ENCODE data around the gene MCTP2. TPM values are rescaled to one million over a fixed set of nuclear protein-coding genes. Genes with fewer than 3 reads are reported as not detected.
"Not testable (repeated sequence)": the region's sequence is repeated elsewhere in the genome, so short reads cannot be mapped to it uniquely, and the experiment has no call there.

The MCTP2 gene
- total RNA-seq, 3 donors from 2014 or later: 41.9 to 89.3 (median 83.7) TPM

DNA sequence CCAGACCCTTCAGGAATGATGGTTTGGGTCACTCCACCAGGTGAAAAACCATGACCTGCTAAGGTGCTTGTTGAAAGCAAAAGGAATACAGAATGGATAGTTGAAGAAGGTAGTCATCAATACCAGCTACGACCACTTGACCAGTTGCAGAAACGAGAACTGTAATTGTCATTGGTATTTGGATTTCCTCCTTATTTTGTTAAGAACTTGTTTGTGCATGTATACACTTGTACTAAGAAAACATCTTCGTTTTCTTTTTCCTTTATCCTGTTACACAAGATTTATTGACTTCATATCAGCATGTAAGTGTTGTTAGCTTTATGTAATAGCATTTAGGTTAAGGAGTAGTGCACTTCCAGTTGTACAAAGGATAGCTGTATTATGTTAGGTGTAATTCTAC is 261.8 kb downstream of the MCTP2 start:
- no peak for DNase-seq
- no peak for ATAC-seq
- H3K36me3 ChIP-seq (ENCODE audit: low read depth): no peaks in the 10 kb centered on the region
- peaks cover 2% of the 10 kb centered on the region for H3K9me3 ChIP-seq
- intact Hi-C loops (cut with DNase I, micrococcal nuclease): no loop called here
- no peak overlapping the region for H3K4me3 ChIP-seq
- TF ChIP-seq, protein P1, sequence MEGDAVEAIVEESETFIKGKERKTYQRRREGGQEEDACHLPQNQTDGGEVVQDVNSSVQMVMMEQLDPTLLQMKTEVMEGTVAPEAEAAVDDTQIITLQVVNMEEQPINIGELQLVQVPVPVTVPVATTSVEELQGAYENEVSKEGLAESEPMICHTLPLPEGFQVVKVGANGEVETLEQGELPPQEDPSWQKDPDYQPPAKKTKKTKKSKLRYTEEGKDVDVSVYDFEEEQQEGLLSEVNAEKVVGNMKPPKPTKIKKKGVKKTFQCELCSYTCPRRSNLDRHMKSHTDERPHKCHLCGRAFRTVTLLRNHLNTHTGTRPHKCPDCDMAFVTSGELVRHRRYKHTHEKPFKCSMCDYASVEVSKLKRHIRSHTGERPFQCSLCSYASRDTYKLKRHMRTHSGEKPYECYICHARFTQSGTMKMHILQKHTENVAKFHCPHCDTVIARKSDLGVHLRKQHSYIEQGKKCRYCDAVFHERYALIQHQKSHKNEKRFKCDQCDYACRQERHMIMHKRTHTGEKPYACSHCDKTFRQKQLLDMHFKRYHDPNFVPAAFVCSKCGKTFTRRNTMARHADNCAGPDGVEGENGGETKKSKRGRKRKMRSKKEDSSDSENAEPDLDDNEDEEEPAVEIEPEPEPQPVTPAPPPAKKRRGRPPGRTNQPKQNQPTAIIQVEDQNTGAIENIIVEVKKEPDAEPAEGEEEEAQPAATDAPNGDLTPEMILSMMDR (IDR thresholded peaks at IDR 0.05): no peak
- no peaks in the 10 kb centered on the region for H3K4me1 ChIP-seq (ENCODE audit: low read depth)

DNA sequence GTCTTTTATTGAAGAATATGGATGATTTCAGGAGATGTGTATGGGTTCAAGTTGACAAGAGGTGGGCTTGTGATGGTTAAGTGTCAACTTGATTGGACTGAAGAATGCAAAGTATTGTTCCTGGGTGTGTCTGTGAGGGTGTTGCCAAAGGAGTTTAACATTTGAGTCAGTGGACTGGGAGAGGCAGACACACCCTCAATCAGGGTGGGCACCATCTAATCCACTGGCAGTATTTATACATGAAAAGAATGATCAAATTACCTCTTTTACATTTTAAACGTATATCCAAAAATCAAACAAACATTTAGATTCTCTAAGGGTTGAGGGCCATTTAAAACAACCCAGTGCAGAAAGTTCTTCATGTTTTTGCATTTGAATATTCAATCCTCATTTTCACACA is 262.2 kb downstream of the MCTP2 start:
- H3K4me1 ChIP-seq (ENCODE audit: low read depth); H3K9me3 ChIP-seq; intact Hi-C loops (cut with DNase I, micrococcal nuclease); ATAC-seq; DNase-seq; H3K4me3 ChIP-seq; H3K36me3 ChIP-seq (ENCODE audit: low read depth): not testable (repeated sequence)

DNA sequence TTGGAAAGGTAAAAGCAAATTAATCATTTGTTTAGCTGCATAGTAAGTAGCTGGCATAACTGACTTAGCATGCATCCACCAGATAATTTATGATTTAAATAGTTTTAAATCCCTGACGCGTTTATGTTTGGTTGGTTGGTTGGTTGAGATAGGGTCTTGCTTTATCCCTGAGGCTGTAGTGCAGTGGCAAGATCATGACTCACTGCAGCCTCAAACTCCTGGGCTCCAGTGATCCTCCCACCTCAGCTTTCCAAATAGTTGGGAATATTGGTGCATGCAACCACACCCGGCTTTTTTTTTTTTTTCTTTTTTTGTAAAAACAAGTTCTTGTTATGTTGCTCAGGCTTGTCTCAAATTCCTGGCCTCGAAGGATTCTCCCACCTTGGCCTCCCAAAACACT is 263.4 kb downstream of the MCTP2 start:
- intact Hi-C loops (cut with DNase I, micrococcal nuclease): no loop called here
- DNase-seq (no peak), ATAC-seq (no peak)
- H3K4me1 ChIP-seq (ENCODE audit: low read depth): no peaks in the 10 kb centered on the region
- peaks cover 2% of the 10 kb centered on the region for H3K9me3 ChIP-seq
- no peak overlapping the region for H3K4me3 ChIP-seq
- TF ChIP-seq, protein P1 (IDR thresholded peaks at IDR 0.05): no peak
- no peaks in the 10 kb centered on the region for H3K36me3 ChIP-seq (ENCODE audit: low read depth)

DNA sequence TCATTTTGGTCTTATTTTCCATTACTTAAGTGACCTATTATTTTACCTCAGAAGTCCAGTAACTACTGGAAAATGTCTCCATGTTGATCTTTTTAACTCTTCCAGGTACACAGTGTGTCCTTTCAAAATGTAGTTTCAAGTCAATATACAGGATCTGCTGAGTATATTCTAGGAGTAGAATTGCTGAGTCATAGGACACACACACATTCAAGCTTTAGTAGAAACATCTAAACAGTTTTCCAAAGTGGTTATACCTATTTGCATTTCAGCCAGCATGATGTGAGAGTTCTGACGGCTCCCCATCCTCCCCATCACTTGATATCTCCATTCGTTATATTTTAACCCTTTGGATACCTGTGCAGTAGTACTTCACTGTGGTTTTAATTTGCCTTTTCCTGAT is 271.9 kb downstream of the MCTP2 start:
- TF ChIP-seq, protein P1 (IDR thresholded peaks at IDR 0.05): no peak
- H3K9me3 ChIP-seq: no peaks in the 10 kb centered on the region
- H3K4me1 ChIP-seq (ENCODE audit: low read depth): no peaks in the 10 kb centered on the region
- DNase-seq (no peak), ATAC-seq (no peak)
- intact Hi-C loops (cut with DNase I, micrococcal nuclease): no loop called here
- H3K4me3 ChIP-seq: no peak overlapping the region
- no peaks in the 10 kb centered on the region for H3K36me3 ChIP-seq (ENCODE audit: low read depth)

DNA sequence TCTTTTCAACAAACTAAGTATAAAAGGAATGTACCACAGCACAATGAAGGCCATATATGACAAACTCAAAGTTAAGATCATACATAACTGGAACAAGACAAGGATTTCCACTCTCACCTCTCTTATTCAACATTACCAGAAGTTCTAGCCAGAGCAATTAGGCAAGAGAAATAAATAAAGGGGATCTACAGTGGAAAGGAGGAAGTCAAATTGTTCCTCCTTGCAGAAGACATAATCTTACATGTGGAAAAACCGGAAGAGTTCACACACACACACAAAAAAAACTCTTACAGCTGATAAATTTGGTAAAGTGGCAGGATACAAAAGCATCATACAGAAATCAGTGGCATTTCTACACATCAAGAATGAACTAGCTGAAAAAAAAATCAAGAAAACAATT is 277.9 kb downstream of the MCTP2 start:
- DNase-seq (no peak), ATAC-seq (no peak)
- TF ChIP-seq, protein P1 (IDR thresholded peaks at IDR 0.05): no peak
- H3K4me3 ChIP-seq: no peak overlapping the region
- no peaks in the 10 kb centered on the region for H3K4me1 ChIP-seq (ENCODE audit: low read depth)
- intact Hi-C loops (cut with DNase I, micrococcal nuclease): no loop called here
- no peaks in the 10 kb centered on the region for H3K9me3 ChIP-seq
- no peaks in the 10 kb centered on the region for H3K36me3 ChIP-seq (ENCODE audit: low read depth)

DNA sequence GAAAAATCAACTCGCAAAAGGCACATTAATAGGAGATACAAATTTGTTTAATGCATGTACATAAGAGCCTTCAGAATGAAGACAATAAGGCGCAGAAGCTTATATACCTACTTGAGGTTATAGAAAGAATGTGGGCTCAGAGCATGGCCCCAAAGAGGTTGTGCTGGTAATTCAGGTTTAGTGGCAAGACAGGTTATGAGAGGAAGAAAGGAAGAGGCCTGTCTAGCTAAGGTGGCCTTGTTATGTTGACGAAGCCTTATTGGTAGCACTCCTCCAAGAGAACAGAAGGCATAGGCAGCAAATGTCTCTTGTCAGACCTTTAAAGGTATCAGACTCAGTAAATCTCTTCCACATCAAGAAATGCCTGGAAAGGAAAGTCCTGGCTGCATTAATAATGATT is 290.8 kb downstream of the MCTP2 start:
- Histone ChIP-seq H3K4me3 (no peak overlapping the region), H3K36me3 (ENCODE audit: low read depth) (no peaks in the 10 kb centered on the region), H3K9me3 (no peaks in the 10 kb centered on the region), H3K4me1 (ENCODE audit: low read depth) (peaks cover 4% of the 10 kb centered on the region)
- no peak for DNase-seq
- TF ChIP-seq, protein P1 (IDR thresholded peaks at IDR 0.05): no peak
- no peak for ATAC-seq
- intact Hi-C loops (cut with DNase I, micrococcal nuclease): no loop called here

All from mucosa of descending colon (tissue), 3 donors.